Measurements from ENCODE around the gene SH3BP4.

The SH3BP4 gene

GRCh38 chr2:235024931-235025773 is 73.3 kb downstream of the SH3BP4 start:
- no peak for DNase-seq

GRCh38 chr2:235025800-235026536 is 74.2 kb downstream of the SH3BP4 start:
- DNase-seq, result no peak

- peak; percentile 86 for DNase-seq
Observed at GRCh38 chr2:235026649-235027557, 75.1 kb downstream of the SH3BP4 start.

- no peak for DNase-seq
Observed at GRCh38 chr2:235027558-235028214, 75.9 kb downstream of the SH3BP4 start.

GRCh38 chr2:235028646-235029045 is 76.8 kb downstream of the SH3BP4 start:
- DNase-seq, result no peak

- no peak for DNase-seq
Observed at GRCh38 chr2:235029054-235029453, 77.2 kb downstream of the SH3BP4 start.

- DNase-seq, result no peak
Observed at GRCh38 chr2:235030126-235030525, 78.3 kb downstream of the SH3BP4 start.

- no peak for DNase-seq
Observed at GRCh38 chr2:235030936-235031335, 79.1 kb downstream of the SH3BP4 start.

- DNase-seq, result no peak
Observed at GRCh38 chr2:235031686-235032373, 80.0 kb downstream of the SH3BP4 start.

- DNase-seq, result no peak
Observed at GRCh38 chr2:235032466-235032865, 80.6 kb downstream of the SH3BP4 start.

GRCh38 chr2:235032949-235033348 is 81.1 kb downstream of the SH3BP4 start:
- no peak for DNase-seq

- no peak for DNase-seq
Observed at GRCh38 chr2:235034265-235035118, 82.7 kb downstream of the SH3BP4 start.

- DNase-seq, result no peak
Observed at GRCh38 chr2:235037604-235038166, 85.9 kb downstream of the SH3BP4 start.

- no peak for DNase-seq
Observed at GRCh38 chr2:235041221-235041917, 89.6 kb downstream of the SH3BP4 start.

GRCh38 chr2:235041918-235042575 is 90.2 kb downstream of the SH3BP4 start:
- no peak for DNase-seq

GRCh38 chr2:235042576-235043515 is 91.0 kb downstream of the SH3BP4 start:
- DNase-seq, result no peak

- no peak for DNase-seq
Observed at GRCh38 chr2:235043762-235044500, 92.1 kb downstream of the SH3BP4 start.
